Sigmoid colon (tissue), 4 donors: ENCODE results near the gene GFY.

Source experiments
- CTCF ChIP-seq, 4 experiments: fragments of 450-650 bp in 3 of 4; fragments of 200-600 bp in 1 of 4; IDR thresholded peaks; one replicate each; pipeline ENCODE4 v1.5.1; 2016 to 2019; ENCODE audit warnings: antibody characterized with exemption in 4 of 4, mild to moderate bottlenecking in 3 of 4, moderate library complexity in 2 of 4
- EP300 ChIP-seq, 4 donors: sonication (generic); formaldehyde crosslinking; IDR thresholded peaks; one replicate each; pipeline ENCODE4 v1.6.1; 2017; ENCODE audit warnings: antibody characterized with exemption in 4 of 4
- POLR2A ChIP-seq, 2 donors: fragments of 450-650 bp; IDR thresholded peaks; one replicate each; pipeline ENCODE4 v1.6.1; 2016; ENCODE audit warnings: antibody characterized with exemption in 2 of 2, mild to moderate bottlenecking in 2 of 2, moderate library complexity in 2 of 2
- POLR2AphosphoS5 ChIP-seq, 4 donors: sonication (generic); formaldehyde crosslinking; IDR thresholded peaks; one replicate each; pipeline ENCODE4 v1.6.1; 2017; ENCODE audit warnings: antibody characterized with exemption in 4 of 4

- no peak for TF ChIP-seq POLR2A (IDR thresholded peaks at IDR 0.05)
- no peak for TF ChIP-seq CTCF (IDR thresholded peaks at IDR 0.05)
- TF ChIP-seq POLR2AphosphoS5 (IDR thresholded peaks at IDR 0.05) = no peak
- no peak for TF ChIP-seq EP300 (IDR thresholded peaks at IDR 0.05)
Observed at GRCh38 chr19:49395581-49396407, 29.4 kb upstream of the GFY start.
